GM19238 (cell line): ENCODE results near the gene PRKD2.
"Not testable (repeated sequence)": the region's sequence is repeated elsewhere in the genome, so short reads cannot be mapped to it uniquely, and the experiment has no call there.

Experiments
- DNase-seq: peaks from one replicate; pipeline ENCODE4 v3.0.0; 2011; ENCODE audit warnings: low spot score; ENCODE audit not compliant: insufficient read length

Gene PRKD2

GRCh38 chr19:46717034-46717715 lies at the start of gene PRKD2:
PRKD2 (minus strand) TSS chr19:46717114; CDS start chr19:46716370, 744 bp downstream.
- DNase-seq = peak; percentile 87

- no peak for DNase-seq
These were observed 47.9 kb upstream of the PRKD2 start for GRCh38 chr19:46764817-46765291.

GRCh38 chr19:46762245-46762890 lies 45.5 kb upstream of the PRKD2 start:
- DNase-seq = no peak

GRCh38 chr19:46761418-46761831 lies 44.5 kb upstream of the PRKD2 start:
- no peak for DNase-seq

- DNase-seq = not testable (repeated sequence)
These were observed 44.0 kb upstream of the PRKD2 start for GRCh38 chr19:46760897-46761296.

GRCh38 chr19:46760363-46760762 lies 43.4 kb upstream of the PRKD2 start:
- no peak for DNase-seq

- no peak for DNase-seq
These were observed 43.0 kb upstream of the PRKD2 start for GRCh38 chr19:46759817-46760333.

GRCh38 chr19:46759206-46759605 lies 42.3 kb upstream of the PRKD2 start:
- DNase-seq = no peak

GRCh38 chr19:46756544-46756888 lies 39.6 kb upstream of the PRKD2 start:
- no peak for DNase-seq

GRCh38 chr19:46755853-46756543 lies 39.1 kb upstream of the PRKD2 start:
- no peak for DNase-seq

- DNase-seq = no peak
These were observed 38.4 kb upstream of the PRKD2 start for GRCh38 chr19:46755077-46755852.

- peak; percentile 64 for DNase-seq
These were observed 36.7 kb upstream of the PRKD2 start for GRCh38 chr19:46753420-46754155.

GRCh38 chr19:46748325-46749109 lies 31.6 kb upstream of the PRKD2 start:
- no peak for DNase-seq

- DNase-seq = peak; percentile 94
These were observed 29.6 kb upstream of the PRKD2 start, which contains the start of gene STRN4 for GRCh38 chr19:46746281-46747057. STRN4 (minus strand) TSS chr19:46746450; CDS start chr19:46746430, 20 bp downstream.

- DNase-seq = no peak
These were observed 28.8 kb upstream of the PRKD2 start, which contains the start of gene FKRP for GRCh38 chr19:46745521-46746280. FKRP (plus strand) TSS chr19:46746057; CDS start chr19:46755451, 9,394 bp downstream.

GRCh38 chr19:46745030-46745429 lies 28.1 kb upstream of the PRKD2 start:
- DNase-seq = no peak

- no peak for DNase-seq
These were observed 27.2 kb upstream of the PRKD2 start for GRCh38 chr19:46744005-46744691.
